GM19452 (cell line): ENCODE data around the gene DHX38.
A peak's percentile ranks its signal among the peaks of the same experiment; 100 is the strongest.

Source experiments
- ATAC-seq: cut with Tn5 transposase; IDR thresholded peaks from one replicate; pipeline ENCODE4 v1.9.1; 2021; ENCODE audit not compliant: unreplicated experiment

Gene DHX38

GRCh38 chr16:72083778-72084404 is 9.8 kb upstream of the DHX38 start:
- no peak for ATAC-seq

DNA sequence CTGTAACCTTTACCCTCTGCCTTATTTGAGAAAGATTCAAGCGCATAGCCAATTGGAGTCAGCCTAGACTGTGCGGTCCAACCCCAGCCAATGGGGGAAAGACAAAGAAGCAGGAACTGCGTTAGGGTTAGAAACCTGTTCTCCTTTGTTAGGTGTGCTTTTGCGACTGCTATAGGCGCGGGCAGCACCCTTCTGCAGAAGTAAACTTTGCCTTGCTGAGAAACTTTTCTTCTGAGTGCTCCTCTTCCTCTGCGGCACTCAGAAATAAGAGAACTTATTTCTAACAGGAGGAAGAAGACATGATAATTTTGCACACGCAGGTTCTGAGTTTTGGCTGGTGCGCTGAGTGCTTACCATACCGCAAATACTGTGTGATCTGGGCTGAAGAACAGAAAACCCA is 9.2 kb upstream of the DHX38 start:
- ATAC-seq, result no peak

- no peak for ATAC-seq
These were observed 8.6 kb upstream of the DHX38 start for GRCh38 chr16:72085002-72085401.

DNA sequence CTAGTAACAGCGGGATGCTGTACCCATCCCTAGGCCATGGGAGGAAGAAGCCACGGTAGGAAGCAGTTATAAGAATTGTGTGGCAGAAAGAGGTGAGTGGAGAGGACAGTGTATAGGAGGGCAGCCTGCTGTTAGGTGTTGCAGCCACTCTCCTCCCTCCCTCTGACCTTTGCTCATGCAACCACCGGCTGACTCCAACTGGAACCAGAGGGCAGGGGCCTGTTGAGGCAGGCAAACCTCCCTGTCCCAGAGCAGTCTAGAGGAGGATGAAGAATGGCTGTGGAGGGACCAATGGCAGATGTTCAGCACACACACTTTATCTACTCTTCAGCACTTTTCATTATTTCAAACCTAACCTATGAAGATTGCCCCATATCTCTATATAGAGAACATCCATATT is 2.4 kb upstream of the DHX38 start:
- no peak for ATAC-seq

DNA sequence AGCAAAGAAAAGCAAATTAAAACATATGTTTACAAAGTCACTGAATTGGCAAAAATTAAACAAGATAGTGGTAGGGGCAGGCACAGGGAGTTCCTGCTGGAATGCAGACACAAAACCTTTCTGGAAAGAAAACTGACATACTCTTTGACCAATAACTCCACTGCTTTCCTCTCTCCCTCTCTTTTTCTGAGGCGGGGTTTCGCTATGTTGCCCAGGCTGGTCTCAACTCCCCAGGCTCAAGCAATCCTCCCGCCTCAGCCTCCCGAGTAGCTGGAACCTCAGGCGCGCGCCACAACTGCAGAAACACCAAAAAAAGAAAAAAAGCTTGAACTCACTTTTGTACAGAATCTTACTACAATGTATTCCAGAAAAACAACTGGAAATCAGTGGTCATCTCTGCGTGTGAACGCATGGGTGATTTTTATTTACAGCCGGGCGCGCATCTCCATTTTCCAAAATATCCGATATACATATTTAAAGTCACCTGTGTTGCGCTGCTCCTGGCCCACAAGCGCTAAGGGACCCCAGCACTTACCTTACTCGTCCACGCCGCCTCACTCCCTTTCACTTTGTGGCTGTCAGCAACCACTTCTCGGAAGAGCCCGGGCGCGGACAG is 707 bp upstream of the DHX38 start:
- no peak for ATAC-seq

- ATAC-seq, result no peak
These were observed 591 bp downstream of the DHX38 start for GRCh38 chr16:72094266-72094610.

- ATAC-seq, result no peak
These were observed 5.3 kb downstream of the DHX38 start for GRCh38 chr16:72098936-72099335.

- peak; percentile 79 for ATAC-seq
These were observed 5.8 kb downstream of the DHX38 start for GRCh38 chr16:72099377-72099818.

DNA sequence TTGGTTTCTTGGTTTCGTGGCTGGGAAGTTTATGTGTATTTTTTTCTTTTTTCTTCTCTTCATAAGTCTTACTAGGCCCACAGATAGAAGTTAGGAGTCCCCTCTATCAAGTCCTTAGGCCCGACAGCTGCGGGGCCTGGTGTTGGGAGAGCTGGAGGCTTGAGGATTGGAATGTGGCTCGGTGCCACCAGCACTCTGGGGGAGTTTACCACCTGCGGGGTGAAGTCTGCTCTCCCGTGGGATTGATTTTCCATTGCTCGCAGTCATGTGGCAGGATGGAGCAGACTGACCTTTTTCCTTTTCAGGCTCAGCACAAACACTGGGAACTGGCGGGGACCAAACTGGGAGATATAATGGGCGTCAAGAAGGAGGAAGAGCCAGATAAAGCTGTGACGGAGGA is 7.5 kb downstream of the DHX38 start:
- no peak for ATAC-seq

- no peak for ATAC-seq
These were observed 11.3 kb downstream of the DHX38 start for GRCh38 chr16:72104905-72105304.

DNA sequence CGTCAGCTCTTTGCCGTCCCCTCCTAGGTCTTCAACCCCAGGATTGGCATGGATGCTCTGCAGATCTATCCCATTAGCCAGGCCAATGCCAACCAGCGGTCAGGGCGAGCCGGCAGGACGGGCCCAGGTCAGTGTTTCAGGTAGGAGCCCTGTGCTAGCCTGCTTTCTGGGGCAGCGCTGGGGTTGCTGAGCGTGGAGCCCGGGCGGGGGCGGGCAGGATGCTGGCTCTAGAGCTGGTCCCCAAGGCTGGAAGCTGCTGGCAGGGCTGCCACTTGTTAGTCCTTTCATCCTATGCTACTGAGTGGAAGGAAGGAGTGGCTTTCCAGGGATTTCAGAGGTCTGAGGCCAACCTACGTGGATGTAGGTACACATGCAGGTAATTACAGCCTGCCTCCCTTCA is 12.3 kb downstream of the DHX38 start:
- no peak for ATAC-seq

DNA sequence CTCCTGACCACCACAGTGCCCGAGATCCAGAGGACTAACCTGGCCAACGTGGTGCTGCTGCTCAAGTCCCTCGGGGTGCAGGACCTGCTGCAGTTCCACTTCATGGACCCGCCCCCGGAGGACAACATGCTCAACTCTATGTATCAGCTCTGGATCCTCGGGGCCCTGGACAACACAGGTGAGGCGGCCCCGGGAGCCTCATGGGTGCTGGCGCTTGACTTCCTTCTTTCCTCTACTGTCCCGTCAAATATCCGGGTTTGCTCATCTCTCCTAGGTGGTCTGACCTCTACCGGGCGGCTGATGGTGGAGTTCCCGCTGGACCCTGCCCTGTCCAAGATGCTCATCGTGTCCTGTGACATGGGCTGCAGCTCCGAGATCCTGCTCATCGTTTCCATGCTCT is 13.7 kb downstream of the DHX38 start:
- no peak for ATAC-seq

DNA sequence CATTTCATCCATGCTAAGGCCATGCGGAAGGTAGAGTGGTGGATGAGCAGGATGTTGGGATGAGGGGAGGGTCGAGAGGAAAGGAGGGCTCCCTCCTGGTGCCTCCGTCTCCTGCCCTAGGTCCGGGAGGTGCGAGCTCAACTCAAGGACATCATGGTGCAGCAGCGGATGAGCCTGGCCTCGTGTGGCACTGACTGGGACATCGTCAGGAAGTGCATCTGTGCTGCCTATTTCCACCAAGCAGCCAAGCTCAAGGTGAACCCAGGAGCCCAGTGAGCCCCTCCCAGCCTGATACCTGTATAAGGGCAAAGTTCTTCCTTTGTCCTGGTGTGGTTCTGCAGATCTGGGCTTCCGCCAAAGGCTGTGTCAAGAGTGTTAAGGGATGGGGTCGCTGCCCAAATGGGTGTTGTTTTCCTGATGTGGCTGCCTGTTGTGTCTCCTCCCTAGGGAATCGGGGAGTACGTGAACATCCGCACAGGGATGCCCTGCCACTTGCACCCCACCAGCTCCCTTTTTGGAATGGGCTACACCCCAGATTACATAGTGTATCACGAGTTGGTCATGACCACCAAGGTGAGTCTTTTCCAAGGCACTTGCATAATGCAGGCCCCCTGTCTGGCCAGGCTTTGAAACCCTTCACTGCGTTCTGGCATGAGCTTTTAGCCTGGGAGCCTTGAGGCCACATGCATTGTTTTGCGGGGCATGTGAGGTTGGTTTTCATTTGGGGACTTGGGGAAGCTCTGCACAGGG is 14.9 kb downstream of the DHX38 start:
- ATAC-seq, result no peak

DNA sequence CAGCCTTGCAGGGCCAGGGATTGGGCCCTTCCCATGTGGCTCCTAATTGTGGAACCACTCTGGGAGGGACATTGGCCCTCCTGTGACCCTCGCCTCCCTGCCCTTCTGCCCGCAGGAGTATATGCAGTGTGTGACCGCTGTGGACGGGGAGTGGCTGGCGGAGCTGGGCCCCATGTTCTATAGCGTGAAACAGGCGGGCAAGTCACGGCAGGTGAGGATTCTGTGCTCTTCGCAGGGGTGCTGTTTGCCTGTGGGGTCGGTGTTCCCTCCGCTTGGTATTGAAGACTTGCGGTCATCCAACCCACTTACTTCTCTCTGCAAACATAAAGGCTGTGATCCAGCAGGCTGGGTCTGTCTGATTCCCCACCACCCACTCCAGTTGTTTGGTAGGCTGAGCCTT is 15.7 kb downstream of the DHX38 start:
- no peak for ATAC-seq

DNA sequence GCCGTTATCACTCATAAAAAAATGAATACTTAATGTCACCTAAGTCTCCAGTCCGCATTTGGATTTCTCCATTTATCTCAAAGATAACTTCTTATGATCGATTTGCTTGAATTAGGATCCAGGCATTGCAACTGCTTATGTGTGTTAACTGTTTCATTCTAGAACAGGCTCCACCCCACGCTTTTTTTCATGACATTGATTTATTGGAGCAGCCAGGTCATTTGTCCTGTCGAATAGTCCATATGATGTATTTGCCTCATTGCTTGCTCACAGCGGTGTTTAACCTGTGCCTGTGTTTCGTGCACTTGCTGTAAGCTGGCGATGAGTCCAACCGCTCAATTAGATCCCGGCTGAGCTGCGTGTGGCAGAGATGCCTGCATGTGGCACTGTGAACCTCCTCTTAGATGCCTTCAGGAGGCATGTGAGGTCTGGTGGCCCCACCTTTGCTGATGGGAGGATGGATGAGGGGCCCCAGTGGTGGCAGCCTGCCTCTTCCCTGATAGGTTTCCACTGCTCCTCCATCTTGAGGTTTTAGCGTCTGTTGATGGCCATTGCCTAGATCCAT is 16.4 kb downstream of the DHX38 start:
- no peak for ATAC-seq

- no peak for ATAC-seq
These were observed 17.3 kb downstream of the DHX38 start for GRCh38 chr16:72110662-72111615.

- no peak for ATAC-seq
These were observed 18.2 kb downstream of the DHX38 start for GRCh38 chr16:72111657-72112451.

DNA sequence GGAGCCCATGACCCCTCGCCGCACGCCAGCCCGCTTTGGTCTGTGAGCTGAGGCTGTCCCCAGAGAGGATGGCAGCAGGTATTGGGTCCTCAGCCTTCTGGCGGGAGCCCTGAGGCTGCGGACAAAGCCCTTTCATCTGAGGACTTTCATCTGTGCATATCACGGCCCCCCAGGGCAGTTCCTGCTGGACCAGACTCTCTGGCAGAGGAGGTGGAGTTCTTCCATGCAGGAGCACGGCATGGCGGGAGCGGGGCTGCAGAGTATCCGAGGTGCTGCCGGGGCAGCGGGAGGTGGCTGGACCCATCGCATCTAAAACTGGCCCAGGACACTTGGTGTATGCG is 18.8 kb downstream of the DHX38 start:
- no peak for ATAC-seq

DNA sequence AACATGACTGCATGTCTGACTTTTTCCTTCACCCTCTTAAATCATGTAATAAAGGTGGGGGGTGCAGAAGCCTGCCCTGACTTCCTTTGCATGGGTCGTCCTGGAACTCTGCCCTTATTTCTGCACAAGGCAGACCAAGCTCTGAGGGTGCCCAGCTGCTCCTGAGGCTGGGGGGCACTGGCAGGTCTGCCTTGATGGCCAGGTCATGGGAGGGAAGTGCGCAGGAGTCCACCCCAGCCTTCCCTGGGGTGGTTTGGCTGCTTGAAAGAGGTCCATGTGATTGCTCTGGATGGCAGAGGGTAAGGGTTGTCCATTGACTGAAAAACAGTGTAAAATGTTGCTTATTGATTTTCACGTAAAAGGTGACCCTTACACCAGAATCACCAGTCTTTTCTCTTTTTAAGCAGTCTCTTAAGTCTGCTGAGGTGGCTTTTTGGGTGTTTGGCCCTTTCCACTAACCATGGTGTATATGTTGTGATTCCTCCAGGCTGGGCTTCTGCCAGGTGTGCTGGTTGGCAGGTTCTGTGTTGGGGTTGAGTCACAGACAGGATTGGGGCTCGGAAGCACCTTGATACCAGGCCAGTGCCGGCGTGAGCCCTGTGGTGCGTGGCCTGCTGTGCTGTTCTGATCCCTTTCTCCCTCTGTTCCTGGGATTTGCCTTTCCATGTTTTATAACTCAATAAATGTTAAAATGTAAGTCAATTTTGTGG is 19.4 kb downstream of the DHX38 start:
- ATAC-seq, result no peak

DNA sequence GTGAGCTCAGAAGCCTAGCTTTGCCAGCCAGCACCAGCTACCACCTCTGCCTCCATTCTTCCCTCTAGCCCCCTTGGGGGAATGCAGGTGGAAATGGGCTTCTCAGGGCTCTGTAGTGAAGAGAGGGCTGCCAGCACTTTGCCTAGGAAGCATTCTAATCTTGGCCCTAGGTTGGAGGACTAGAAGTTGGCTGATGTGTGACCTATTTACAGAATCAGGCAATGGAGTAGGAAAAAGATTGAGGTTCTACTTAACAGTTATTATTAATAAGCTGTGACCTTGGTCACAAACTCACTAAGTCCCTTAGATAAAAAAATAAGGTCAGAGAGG is 19.9 kb downstream of the DHX38 start:
- ATAC-seq, result no peak
